GM18867 (cell line): ENCODE data around the gene COX5A.
"Not testable (repeated sequence)": the region's sequence is repeated elsewhere in the genome, so short reads cannot be mapped to it uniquely, and the experiment has no call there.

Source experiments
- ATAC-seq: cut with Tn5 transposase; IDR thresholded peaks from one replicate; pipeline ENCODE4 v1.9.1; 2021; ENCODE audit warnings: mild to moderate bottlenecking, moderate library complexity; ENCODE audit not compliant: unreplicated experiment

The COX5A gene

DNA sequence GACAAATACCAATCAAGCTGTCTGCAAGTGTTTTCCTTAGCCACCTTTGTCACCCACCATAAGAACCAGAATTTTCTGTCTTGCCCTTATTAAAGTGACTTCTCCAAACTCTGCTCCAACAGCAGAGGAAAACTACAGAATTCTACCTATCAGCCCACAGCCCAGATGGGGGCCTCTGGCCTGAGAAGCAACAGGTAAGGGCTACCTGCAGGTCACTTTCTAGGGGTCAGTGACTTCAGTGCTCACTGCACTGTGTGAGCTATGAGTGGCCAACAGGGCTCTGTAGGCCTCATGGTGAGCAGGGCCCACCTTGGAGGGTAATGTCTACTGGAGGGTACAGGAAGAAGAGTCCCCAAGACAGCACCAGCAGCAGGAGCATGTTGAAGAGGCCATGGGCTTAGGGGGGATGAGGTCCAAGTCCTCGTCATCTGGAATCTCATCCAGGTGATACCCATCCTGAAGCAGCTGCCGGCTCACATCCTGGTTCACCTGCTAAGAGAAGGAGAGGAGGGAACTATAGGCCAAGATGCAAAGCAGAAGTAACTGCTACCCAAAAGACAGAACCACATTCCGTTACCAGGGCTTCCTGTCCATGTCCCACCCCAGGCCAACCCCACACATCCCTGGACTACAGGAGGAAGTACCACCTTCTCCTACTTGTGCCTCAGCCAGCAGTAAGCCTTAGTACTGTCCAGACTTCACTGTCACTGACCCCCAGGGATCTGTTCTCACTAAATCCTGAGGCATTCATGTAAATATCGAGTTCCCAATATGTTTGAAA, 35.4 kb downstream of the COX5A start:
- ATAC-seq = no peak

GRCh38 chr15:74901612-74902063, 36.2 kb downstream of the COX5A start:
- ATAC-seq = no peak

GRCh38 chr15:74897300-74897701, 40.6 kb downstream of the COX5A start:
- no peak for ATAC-seq

DNA sequence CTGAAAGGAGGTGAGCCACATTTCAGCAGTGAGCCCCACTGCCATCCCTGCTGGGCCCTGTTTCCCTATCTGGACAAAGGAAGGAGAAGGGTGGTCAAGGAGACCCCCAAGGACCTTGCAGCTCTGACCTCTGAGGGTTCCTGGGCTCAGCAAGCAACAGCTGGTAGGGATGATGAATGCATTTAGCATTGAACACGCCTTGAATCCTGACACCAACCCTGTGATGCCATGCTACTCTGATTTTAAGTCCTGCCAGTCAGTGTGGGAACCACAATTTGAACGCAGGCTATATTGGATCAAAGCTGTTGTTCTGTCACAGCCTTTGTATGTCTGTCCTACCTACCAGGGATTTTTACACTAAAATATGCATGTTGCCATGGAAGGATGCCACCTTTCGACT, 41.6 kb downstream of the COX5A start:
- ATAC-seq = no peak

DNA sequence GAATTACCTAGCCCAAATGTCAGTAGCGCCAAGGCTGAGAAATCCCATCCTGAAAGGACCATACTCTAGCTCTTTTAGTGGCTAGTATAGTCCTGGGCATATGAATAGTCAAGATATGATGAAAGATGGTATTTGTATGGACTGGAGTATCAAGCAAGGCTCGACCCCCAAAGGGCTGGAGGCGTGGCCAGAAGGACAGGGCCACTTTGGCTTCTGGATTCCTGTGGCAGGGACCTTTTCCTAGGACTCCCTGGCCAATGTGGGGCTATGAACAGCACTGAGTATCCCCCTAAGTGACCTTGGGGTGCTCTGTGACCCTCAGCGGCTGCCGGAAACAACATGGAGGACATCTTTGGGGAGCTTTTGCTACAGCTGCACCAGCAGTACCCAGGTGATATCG, 42.0 kb downstream of the COX5A start:
- no peak for ATAC-seq

DNA sequence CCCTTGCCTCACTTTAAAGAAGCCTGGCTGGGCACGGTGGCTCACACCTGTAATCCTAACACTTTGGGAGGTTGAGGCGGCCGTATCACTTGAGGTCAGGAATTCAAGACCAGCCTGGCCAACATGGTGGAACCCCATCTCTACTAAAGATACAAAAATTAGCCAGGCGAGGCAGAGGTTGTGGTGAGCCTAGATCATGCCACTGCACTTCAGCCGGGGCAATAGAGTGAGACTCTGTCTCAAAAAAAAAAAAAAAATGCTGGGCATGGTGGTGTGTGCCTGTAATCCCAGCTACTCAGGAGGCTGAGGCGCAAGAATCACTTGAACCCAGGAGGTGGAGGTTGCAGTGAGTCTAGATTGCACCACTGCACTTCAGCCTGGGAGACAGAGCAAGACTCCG, 43.5 kb downstream of the COX5A start:
- ATAC-seq = not testable (repeated sequence)

DNA sequence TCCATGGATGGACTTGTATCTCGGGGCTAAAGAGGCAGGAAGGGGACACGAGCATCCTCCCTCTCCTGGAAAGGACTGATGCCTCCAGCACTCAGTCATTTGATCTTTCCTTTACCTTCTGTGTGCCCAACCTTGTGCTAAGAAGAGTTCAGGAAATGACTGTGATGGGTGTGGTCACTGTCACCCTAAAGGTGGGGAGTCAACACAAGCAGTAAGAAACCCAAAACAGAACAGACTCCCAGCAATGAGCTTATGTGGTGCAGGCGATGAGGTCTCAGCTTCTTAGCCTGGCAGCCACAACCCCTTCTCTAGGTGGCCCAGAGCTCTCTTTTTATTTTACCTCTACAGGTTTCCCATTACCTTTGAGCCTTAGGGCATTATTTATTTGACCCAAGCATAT, 44.2 kb downstream of the COX5A start:
- ATAC-seq = no peak

DNA sequence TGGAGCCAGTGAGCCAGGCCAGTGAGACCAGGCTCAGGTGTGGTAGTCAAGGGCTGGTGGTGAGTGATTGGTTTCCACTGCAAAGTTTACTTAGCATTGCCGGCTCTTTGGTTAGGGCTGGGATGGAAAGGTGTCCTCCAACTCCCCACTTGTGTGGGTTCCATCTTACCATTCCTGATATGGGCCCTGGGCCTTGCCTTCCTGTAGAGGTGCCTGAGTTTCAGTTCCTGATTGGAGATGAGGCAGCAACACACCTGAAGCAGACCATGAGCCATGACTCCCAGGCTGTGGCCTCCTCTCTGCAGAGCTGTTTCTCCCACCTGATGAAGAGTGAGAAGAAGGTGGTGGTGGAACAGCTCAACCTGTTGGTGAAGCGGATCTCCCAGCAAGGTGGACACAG, 44.9 kb downstream of the COX5A start:
- no peak for ATAC-seq

GRCh38 chr15:74892313-74892712, 45.6 kb downstream of the COX5A start:
- ATAC-seq = no peak

DNA sequence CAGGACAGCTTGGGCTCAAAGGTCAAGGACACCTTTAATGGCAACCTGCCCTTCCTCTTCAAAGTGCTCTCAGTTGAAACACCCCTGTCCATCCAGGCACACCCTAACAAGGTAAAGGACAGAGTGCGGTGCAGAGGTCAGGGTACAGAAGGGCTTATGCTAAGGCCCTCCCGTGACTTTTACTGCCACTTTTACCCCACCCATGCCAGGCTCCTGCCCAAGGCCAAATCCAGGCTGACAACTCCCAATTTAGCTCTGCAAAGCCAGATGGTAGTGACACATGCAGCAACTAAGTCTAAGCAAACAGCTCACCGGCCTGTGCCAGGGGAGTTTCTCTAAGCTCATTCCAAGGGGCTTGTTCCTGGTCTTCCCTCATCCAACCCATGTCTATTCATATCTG, 46.4 kb downstream of the COX5A start:
- no peak for ATAC-seq

DNA sequence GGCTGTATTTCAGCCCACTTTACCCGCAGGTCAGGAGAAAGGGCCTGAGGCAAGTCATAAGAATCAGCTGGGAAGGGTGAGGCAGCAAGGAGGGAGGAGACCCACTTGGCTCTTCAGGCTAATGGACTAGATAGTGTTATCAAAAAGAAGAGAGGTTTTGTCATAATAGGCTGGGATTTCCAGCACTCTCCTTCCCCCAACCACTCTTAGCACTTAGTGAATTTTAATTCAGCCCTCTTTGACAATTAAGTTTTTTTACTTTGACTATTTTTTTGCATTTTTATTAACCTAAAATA, 47.3 kb downstream of the COX5A start:
- no peak for ATAC-seq

DNA sequence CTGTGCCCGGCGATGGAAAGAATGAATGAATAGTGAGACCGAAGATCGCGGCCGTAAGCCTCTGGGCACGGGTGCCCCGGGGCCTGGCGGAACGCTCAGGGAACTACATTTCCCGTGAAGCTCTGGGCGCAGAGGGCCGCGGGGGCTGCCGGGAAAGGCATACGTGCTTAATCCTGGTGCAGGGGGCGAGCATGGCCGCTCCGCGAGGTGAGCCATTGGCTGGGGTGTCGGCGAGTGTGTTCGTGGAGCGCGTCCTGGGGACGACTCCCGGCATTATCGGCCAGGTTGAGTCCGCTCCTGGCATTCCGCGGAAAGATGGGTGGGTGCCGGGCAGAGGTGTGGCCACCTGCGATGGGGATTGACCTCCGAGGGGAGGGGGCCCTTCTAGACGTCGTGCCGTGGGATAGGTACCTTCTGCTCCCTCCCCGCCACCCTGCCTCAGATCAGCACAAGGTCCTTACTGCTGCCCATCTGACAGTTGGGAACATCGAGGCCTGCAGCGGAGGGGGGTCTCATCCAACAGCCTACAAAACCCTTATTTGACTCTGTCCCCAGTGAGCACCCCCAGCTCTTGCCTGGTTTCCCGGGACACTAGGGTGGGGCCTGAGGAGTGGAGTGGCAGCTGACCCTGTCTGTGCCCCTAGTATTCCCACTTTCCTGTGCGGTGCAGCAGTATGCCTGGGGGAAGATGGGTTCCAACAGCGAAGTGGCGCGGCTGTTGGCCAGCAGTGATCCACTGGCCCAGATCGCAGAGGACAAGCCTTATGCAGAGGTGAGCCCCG, 47.8 kb downstream of the COX5A start, which contains the start of gene MPI:
MPI (plus strand) TSS at position 160 of the 782 bp plus-strand sequence; CDS start at position 192, 32 bp downstream.
- ATAC-seq = peak; percentile 79

- ATAC-seq = no peak
Measured at GRCh38 chr15:74889390-74889882, 48.4 kb downstream of the COX5A start.

GRCh38 chr15:74888716-74889115, 49.2 kb downstream of the COX5A start:
- no peak for ATAC-seq

GRCh38 chr15:74887537-74888193, 50.2 kb downstream of the COX5A start:
- not testable (repeated sequence) for ATAC-seq

GRCh38 chr15:74885461-74885860, 52.4 kb downstream of the COX5A start:
- ATAC-seq = no peak

- no peak for ATAC-seq
Measured at GRCh38 chr15:74884428-74885223, 53.2 kb downstream of the COX5A start.

DNA sequence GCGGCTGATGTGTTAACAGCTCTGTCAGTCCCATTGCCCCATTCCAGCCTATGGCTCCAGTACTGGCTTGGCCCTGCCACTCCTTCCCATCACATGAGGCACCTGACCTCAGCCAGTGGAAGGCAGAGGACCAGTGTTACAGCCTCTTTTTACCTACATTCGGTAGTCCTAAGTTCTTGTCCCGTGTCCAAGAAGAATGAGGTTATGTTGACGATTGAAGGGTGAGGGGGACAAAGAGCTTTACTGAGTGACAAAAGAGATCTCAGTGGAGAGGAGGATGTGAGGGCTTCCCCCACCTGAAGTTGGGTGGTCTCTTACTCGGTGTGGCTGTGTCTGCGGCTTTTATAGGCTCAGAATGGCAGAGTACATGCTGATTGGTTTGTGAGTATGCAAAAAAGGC, 55.3 kb downstream of the COX5A start:
- ATAC-seq = no peak

GRCh38 chr15:74878273-74878672, 59.6 kb downstream of the COX5A start:
- ATAC-seq = no peak

GRCh38 chr15:74873756-74874424, 64.0 kb downstream of the COX5A start:
- ATAC-seq = no peak
